ENCODE data around the gene CPED1.

Gene CPED1

DNA sequence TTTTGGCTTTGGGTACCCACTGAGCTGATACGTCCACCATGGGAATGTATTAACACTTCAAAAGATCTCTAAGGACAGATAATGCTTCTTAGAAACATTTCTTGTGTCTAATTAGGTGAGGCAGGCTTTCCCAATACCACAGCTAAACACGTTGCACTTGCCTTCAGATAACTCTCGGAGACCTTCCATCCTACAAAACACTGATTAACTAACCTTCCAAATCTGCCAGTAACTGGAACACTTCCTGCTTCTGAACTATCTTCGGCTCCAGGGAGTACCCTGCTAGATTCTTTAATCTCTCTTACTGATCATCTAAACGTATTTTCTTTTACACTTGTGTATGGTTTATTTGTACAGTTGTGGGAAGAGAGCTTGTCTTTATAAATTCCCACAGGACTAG, 339.2 kb downstream of the CPED1 start:
- Histone ChIP-seq H3K4me3 (ENCODE audit: severe bottlenecking) (no peak overlapping the region), H3K27me3 (ENCODE audit: insufficient read depth, poor library complexity, severe bottlenecking) (peaks cover 50% of the 10 kb centered on the region), H3K4me1 (ENCODE audit: insufficient read depth, poor library complexity, severe bottlenecking) (no peaks in the 10 kb centered on the region), H3K36me3 (ENCODE audit: low read depth) (no peaks in the 10 kb centered on the region), H3K9me3 (ENCODE audit: severe bottlenecking) (no peaks in the 10 kb centered on the region), H3K27ac (ENCODE audit: poor library complexity, severe bottlenecking) (no peak overlapping the region)
- TF ChIP-seq, protein P1, sequence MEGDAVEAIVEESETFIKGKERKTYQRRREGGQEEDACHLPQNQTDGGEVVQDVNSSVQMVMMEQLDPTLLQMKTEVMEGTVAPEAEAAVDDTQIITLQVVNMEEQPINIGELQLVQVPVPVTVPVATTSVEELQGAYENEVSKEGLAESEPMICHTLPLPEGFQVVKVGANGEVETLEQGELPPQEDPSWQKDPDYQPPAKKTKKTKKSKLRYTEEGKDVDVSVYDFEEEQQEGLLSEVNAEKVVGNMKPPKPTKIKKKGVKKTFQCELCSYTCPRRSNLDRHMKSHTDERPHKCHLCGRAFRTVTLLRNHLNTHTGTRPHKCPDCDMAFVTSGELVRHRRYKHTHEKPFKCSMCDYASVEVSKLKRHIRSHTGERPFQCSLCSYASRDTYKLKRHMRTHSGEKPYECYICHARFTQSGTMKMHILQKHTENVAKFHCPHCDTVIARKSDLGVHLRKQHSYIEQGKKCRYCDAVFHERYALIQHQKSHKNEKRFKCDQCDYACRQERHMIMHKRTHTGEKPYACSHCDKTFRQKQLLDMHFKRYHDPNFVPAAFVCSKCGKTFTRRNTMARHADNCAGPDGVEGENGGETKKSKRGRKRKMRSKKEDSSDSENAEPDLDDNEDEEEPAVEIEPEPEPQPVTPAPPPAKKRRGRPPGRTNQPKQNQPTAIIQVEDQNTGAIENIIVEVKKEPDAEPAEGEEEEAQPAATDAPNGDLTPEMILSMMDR (IDR thresholded peaks at IDR 0.05; ENCODE audit: poor library complexity, severe bottlenecking), result no peak
- DNase-seq (ENCODE audit: low spot score), result no peak
- ATAC-seq (ENCODE audit: low read depth), result no peak

DNA sequence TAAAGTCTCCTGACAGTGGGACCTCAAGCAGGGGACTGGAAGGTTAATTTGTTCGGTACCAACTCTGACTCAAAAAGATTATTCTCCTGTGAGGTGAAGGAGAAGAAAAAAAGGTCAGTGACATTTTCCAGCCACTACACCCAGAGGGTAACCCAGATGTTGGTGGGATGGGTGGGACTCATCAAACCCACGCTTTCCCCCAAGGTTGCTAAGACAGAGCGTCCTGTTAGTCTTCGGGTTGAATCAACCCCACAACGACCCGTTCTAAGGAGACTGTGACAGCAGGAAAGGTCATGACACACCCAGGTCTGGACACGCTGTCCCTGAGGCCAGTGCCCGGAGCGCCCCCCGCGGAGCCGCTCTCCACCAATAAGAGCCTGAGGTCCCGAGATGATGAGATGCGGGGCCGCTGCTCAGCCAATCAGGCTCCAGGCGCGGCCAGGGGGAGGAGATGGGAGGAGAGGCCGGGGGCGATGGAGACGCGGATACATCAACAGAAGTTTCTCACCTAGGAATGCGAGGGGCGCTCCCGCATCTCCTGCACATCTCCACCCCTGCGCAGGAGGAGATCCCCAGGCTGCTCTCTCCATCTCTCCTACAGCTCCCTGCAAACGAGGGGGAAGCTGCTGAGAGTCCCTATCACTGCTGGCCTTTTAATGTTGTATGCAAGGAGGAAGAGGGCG, 340.1 kb downstream of the CPED1 start, which contains the start of gene WNT16:
TSS of gene WNT16 (plus strand) at position 493 of the 683 bp plus-strand sequence. CDS start 293 bp downstream, outside the sequence.
- Histone ChIP-seq H3K36me3 (ENCODE audit: low read depth) (no peaks in the 10 kb centered on the region), H3K27me3 (ENCODE audit: insufficient read depth, poor library complexity, severe bottlenecking) (peaks cover 57% of the 10 kb centered on the region), H3K27ac (ENCODE audit: poor library complexity, severe bottlenecking) (no peak within 1 kb of the TSS), H3K9me3 (ENCODE audit: severe bottlenecking) (no peaks in the 10 kb centered on the region), H3K4me1 (ENCODE audit: insufficient read depth, poor library complexity, severe bottlenecking) (no peaks in the 10 kb centered on the region), H3K4me3 (ENCODE audit: severe bottlenecking) (peak within 1 kb of the TSS; percentile 15)
- ATAC-seq (ENCODE audit: low read depth), result no peak
- no peak for DNase-seq (ENCODE audit: low spot score)
- TF ChIP-seq, protein P1 (IDR thresholded peaks at IDR 0.05; ENCODE audit: poor library complexity, severe bottlenecking), result no peak

DNA sequence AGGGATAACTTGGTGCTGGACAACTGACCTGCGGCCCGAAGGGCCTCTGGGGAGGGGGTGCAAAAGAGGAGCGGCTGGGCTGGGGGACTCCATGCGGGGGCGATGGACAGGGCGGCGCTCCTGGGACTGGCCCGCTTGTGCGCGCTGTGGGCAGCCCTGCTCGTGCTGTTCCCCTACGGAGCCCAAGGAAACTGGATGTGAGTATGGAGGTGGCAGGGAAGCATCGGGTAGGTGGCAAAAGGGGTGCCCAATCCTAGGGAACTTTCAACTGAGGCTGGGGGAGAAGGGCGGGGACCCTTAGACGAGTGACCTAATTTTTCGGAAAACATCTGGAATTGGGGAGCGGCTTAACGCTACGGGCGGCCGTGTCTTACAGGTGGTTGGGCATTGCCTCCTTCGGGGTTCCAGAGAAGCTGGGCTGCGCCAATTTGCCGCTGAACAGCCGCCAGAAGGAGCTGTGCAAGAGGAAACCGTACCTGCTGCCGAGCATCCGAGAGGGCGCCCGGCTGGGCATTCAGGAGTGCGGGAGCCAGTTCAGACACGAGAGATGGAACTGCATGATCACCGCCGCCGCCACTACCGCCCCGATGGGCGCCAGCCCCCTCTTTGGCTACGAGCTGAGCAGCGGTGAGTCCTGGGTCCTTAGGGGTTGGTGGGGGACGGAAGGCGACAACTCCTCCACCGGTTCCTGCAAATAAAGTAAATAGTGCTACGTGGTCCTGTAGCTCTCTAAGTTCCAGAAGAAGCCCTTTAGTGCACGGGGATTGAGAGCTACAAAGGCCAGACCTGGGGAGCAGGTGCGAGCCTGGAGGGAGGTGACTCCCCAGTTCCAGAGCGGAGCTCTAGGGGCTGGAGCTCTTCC, 340.9 kb downstream of the CPED1 start:
- H3K4me1 ChIP-seq (ENCODE audit: insufficient read depth, poor library complexity, severe bottlenecking), result no peaks in the 10 kb centered on the region
- TF ChIP-seq, protein P1 (IDR thresholded peaks at IDR 0.05; ENCODE audit: poor library complexity, severe bottlenecking), result peak; percentile 15
- DNase-seq (ENCODE audit: low spot score) (peak; percentile 54), ATAC-seq (ENCODE audit: low read depth) (peak; percentile 85)
- H3K9me3 ChIP-seq (ENCODE audit: severe bottlenecking), result no peaks in the 10 kb centered on the region
- H3K36me3 ChIP-seq (ENCODE audit: low read depth), result no peaks in the 10 kb centered on the region
- H3K27me3 ChIP-seq (ENCODE audit: insufficient read depth, poor library complexity, severe bottlenecking), result peaks cover 64% of the 10 kb centered on the region
- H3K4me3 ChIP-seq (ENCODE audit: severe bottlenecking), result peak overlapping the region; percentile 15
- no peak overlapping the region for H3K27ac ChIP-seq (ENCODE audit: poor library complexity, severe bottlenecking)

DNA sequence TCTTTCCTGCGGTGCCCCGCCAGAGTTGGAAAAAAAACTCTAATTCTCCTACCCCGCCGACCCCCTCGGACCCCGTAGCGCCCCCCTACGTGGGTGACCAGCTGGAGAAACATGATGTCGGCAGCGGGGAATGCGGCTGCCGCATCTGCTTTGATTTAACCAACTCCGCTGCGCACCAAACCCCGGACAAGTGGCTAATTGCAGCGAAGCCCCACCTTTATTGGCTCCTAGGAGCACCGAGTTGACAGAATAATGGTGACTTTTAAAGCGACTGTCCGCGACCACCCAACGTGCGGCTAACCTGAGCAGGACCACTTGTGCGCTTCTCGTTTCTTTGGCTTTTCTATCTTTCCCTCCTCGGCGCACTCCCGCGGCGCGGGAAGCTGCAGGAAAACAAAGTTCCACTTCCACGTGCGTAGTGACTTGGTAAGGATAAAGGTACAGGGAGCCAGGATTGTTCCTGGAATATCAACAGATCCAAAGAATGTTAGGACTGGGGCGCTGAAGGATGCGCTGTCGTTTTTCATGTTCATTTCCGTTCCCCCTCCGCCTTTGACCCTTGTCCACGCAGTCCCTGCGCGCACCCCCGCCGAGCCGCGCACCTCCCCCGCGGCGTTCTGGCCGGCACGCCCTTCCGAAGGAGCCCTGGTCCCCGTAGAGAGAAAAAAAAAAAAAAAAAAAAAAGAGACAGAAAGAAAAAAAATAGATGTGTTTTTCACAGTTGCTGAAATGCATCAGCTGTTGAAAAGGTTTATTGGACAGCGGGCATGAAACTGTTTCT, 341.7 kb downstream of the CPED1 start:
- H3K4me1 ChIP-seq (ENCODE audit: insufficient read depth, poor library complexity, severe bottlenecking), result no peaks in the 10 kb centered on the region
- H3K27me3 ChIP-seq (ENCODE audit: insufficient read depth, poor library complexity, severe bottlenecking), result peaks cover 68% of the 10 kb centered on the region
- H3K27ac ChIP-seq (ENCODE audit: poor library complexity, severe bottlenecking), result no peak overlapping the region
- H3K36me3 ChIP-seq (ENCODE audit: low read depth), result no peaks in the 10 kb centered on the region
- no peaks in the 10 kb centered on the region for H3K9me3 ChIP-seq (ENCODE audit: severe bottlenecking)
- peak overlapping the region; percentile 15 for H3K4me3 ChIP-seq (ENCODE audit: severe bottlenecking)
- DNase-seq (ENCODE audit: low spot score), result no peak
- TF ChIP-seq, protein P1 (IDR thresholded peaks at IDR 0.05; ENCODE audit: poor library complexity, severe bottlenecking), result peak; percentile 2
- ATAC-seq (ENCODE audit: low read depth), result peak; percentile 28; the same call in 2 of the 3 replicates

Data from RWPE2 (cell line).